ENCODE results near the gene TNNI2.

TNNI2 gene

DNA sequence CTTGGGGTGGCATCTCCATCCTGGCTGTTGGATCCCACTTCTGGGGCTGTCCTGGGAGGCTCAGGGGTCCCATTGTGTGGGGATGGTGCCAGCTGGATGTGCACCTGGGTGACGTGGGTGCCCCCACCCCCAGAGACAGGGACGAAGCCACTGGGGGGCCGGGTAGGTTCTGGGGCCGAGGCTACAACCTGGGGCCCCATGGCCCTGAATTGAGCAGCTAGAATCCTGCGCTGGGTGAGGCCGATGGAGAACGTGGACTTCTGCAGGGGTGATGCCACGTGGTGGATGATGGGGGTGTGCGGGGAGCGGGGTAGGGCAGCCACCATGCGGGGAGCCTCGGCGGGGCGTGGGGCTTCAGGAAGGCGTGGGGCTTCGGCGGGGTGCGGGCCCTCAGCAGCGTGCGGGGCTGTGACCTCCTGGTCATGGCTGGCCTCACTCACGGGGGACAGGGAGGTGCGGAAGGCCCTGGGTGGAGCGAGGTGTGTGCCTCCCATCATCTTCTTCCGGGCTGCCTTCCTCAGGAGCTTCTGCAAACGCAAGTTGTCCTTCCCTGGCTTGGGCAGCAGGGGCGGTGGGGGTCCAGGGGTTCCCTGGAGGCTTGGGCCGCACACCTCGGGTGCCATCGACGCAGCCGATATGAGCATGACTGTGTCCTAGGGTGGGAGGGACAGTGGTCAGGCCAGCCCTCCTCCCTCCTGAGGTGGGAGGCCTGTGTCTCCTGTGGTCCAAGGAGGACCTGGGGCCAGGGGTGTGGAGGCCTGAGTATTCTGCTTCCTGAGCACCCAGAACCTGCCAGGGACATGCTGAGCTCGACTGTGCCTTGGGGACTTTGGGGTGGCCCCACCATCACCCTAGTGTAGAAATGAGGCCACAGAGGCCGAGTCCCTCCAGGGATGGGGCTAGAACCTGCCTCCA is 51.4 kb downstream of the TNNI2 start:
- in situ Hi-C loops (cut with MboI; ENCODE audit: low sequenced_read_pairs, unreplicated experiment) = no loop called here

More for the DNA sequence above, 51.4 kb downstream of the TNNI2 start:
- TF ChIP-seq, protein P1, sequence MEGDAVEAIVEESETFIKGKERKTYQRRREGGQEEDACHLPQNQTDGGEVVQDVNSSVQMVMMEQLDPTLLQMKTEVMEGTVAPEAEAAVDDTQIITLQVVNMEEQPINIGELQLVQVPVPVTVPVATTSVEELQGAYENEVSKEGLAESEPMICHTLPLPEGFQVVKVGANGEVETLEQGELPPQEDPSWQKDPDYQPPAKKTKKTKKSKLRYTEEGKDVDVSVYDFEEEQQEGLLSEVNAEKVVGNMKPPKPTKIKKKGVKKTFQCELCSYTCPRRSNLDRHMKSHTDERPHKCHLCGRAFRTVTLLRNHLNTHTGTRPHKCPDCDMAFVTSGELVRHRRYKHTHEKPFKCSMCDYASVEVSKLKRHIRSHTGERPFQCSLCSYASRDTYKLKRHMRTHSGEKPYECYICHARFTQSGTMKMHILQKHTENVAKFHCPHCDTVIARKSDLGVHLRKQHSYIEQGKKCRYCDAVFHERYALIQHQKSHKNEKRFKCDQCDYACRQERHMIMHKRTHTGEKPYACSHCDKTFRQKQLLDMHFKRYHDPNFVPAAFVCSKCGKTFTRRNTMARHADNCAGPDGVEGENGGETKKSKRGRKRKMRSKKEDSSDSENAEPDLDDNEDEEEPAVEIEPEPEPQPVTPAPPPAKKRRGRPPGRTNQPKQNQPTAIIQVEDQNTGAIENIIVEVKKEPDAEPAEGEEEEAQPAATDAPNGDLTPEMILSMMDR (IDR thresholded peaks at IDR 0.05; ENCODE audit: borderline replicate concordance, control extremely low read depth, extremely low read depth, insufficient read depth, missing control alignments) = no peak
- peak; percentile 37 for DNase-seq (ENCODE audit: low spot score)
